ENCODE results near the gene MOB1B.
"Not testable (repeated sequence)": the region's sequence is repeated elsewhere in the genome, so short reads cannot be mapped to it uniquely, and the experiment has no call there.

Gene MOB1B

GRCh38 chr4:70969076-70969475, 66.9 kb downstream of the MOB1B start:
- DNase-seq: no peak

GRCh38 chr4:70976252-70976651, 74.1 kb downstream of the MOB1B start:
- no peak for DNase-seq

GRCh38 chr4:70979445-70980008, 77.4 kb downstream of the MOB1B start:
- no peak for DNase-seq

GRCh38 chr4:70980196-70980595, 78.0 kb downstream of the MOB1B start:
- no peak for DNase-seq

GRCh38 chr4:70984106-70984505, 81.9 kb downstream of the MOB1B start:
- no peak for DNase-seq

DNA sequence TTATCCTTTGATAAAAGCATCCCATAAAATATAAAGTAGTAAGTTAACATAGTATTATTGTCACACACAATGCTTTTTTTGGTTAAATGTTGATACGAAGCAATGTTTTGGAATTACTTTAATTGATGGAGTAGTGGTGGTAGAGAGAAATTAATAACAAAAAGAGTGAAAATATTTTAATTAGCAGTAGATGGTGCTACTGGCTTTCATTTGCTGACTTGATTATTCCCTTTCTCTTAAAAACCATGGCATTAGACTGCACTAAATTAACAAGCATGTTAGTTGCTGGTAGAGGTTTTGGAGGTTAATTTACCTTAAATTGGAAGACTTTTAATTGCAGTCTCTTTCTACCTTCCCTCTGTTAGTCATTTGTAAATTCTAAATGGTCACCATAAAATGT, 82.4 kb downstream of the MOB1B start:
- DNase-seq: no peak

DNA sequence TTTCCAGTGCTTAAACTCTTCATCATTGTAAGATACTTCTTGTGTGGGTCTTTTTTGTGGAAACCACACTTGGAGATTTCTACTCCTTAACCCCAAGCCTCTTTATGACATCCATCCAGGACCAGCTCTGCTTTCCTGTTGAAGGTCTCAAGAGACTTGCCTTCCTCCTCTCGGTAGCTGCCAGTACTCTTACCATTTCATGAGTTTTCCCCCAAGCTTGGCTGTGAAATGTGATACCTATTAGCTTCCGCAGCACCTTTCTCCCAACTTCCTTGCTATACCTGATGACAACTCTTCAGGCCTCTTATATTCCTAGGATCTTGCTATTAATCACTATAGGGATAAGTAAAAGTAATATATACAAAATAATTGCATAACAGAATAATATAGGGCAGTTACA, 89.4 kb downstream of the MOB1B start:
- no peak for DNase-seq

DNA sequence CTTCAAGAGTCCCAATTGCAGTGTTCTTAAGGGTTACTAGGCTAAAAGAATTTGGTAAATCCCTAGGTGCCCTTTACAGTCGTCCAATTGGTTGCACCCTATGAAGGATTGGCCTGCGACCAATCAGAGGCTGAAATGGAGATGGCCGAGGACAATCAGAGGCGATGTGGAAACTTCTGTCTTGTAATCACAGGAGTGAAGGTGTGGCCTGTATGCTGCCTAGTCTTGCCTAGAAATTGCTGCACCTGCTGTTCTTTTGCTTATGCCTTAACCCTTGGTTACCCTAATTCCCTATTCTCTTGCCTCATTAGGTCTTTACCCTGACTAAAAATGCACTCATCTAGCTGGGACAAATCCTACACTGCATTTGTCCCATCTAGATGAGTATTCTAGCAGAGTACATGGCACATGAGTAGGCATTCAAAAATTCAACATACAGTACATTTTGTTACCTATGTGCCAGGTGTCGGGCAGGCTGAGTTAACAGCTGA, 90.3 kb downstream of the MOB1B start:
- no peak for DNase-seq

DNA sequence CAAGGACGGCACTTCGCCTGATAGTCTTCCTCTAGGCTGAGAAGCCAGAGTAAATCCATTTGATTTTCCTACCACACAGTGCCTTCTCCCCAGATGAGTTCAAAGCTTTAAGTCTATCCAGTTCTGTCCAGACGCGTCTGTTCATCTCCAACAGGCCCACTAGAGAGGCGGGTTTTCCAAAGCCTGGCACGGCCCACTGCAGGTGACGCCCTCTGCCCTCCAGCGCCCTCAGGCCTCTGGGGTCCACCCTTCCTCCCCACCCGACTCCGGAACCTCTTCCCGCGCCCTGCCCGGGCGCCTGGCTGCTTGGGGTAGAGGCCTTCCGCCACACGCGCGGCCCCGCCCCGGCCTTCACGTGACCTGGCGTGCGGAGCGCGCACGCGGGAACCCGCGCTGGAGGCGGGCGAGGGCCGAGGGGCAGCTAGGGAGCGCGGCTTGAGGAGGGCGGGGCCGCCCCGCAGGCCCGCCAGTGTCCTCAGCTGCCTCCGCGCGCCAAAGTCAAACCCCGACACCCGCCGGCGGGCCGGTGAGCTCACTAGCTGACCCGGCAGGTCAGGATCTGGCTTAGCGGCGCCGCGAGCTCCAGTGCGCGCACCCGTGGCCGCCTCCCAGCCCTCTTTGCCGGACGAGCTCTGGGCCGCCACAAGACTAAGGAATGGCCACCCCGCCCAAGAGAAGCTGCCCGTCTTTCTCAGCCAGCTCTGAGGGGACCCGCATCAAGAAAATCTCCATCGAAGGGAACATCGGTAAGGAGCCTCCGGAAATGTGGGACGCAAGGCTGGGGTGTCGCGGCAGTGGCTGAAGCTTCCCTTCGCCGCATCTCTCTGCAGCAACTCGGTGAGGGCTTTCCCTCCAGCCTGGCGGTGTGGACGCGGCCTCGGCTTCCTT, 91.3 kb downstream of the MOB1B start, which contains the start of gene DCK:
DCK (plus strand) TSS at position 469 of the 888 bp plus-strand sequence; CDS start at position 656, 187 bp downstream.
- peak; percentile 78 for DNase-seq

GRCh38 chr4:70994069-70994366, 91.8 kb downstream of the MOB1B start:
- no peak for DNase-seq

DNA sequence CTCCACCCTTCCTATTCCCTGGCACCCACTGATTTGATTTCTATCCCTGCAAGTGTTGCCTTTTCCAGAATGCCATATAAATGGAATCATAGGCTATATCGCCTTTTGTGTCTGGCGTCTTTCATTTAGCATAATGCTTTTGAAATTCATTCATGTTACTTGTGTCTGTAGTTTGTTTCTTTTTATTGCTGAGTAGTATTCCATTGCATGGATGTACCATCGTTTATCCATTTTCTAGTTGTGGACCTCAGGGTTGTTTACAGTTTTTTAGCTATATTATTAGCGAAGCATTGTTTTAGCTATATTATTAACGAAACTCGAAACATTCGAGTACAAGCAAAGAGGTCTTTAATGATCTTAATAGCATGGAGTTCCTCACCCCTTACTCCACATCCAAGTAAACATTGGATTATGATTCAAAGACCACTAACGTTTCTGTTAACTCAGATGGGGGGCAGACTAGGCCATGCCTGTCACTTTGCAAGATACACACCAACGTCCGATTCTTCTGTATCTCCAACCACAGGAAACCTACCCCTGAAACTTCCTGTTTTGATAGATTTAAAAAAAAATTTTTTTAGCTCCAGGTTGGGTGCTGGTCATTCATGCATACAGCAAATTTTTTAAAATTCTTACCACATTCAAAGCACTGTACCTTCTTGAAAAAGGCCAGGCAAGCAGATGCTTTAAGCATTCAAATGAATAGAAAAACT, 92.4 kb downstream of the MOB1B start:
- no peak for DNase-seq

DNA sequence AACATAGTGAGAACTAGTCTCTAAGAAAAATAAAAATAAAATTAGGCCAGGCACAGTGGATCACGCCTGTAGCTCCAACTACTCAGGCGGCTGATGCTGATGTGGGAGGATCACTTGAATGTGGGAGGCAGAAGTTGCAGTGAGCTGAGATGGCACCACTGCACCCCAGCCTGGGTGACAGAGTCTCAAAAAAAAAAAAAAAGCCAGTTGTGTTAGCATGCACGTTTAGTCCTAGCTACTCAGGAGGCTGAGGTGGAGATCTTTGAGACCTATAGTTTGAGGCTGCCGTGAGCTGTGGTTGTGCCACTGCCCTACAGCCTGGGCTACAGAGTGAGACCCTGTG, 93.8 kb downstream of the MOB1B start:
- no peak for DNase-seq

- DNase-seq: no peak
Measured at GRCh38 chr4:70997036-70997435, 94.9 kb downstream of the MOB1B start.

DNA sequence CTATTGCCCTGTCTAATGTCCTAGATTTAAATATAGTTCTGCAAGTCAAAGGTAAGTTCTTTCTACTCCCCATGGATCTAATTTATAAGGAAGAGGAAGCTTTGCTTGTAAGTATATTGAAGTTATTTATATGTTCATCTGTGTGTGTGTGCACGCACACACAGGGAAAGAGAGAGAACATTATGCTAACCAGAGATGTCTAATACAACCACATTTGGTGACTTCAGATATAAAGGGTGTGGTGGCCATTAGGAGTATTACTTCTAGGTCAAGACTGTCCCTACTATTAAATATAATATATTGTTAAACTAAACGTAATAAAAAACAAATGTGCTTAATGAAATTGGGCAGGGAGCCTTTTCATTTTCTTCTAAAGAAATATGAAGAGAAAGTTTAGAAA, 95.4 kb downstream of the MOB1B start:
- DNase-seq: no peak

GRCh38 chr4:70999639-71000038, 97.5 kb downstream of the MOB1B start:
- DNase-seq: not testable (repeated sequence)

DNA sequence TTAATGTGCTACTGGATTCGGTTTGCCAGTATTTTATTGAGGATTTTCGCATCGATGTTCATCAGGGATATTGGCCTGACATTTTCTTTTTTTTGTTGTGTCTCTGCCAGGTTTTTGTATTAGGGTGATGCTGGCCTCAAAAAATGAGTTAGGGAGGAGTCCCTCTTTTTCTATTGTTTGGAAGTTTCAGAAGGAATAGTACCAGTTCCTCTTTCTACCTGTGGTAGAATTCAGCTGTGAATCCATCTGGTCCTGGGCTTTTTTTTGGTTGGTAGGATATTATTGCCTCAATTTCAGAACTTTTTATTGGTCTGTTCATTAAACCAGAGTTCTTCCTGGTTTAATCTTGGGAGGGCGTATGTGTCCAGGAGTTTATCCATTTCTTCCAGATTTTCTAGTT, 99.2 kb downstream of the MOB1B start:
- DNase-seq: not testable (repeated sequence)

- no peak for DNase-seq
Measured at GRCh38 chr4:71004281-71004851, 102.2 kb downstream of the MOB1B start.

DNA sequence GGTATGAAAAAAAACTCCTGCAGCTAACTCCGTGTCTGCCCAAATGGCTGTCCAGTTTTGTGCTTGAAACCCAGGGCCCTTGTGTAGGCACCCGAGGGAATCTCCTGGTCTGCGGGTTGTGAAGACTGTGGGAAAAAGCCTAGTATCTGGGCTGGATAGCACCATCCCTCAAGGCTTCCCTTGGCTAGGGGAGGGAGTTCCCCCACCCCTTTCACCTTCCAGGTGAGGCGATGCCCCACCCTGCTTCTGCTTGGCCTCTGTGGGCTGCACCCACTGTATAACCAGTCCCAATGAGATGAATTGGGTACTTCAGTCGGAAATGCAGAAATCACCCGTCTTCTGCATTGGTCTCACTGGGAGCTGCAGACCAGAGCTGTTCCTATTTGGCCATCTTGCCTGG, 102.9 kb downstream of the MOB1B start:
- DNase-seq: not testable (repeated sequence)

DNA sequence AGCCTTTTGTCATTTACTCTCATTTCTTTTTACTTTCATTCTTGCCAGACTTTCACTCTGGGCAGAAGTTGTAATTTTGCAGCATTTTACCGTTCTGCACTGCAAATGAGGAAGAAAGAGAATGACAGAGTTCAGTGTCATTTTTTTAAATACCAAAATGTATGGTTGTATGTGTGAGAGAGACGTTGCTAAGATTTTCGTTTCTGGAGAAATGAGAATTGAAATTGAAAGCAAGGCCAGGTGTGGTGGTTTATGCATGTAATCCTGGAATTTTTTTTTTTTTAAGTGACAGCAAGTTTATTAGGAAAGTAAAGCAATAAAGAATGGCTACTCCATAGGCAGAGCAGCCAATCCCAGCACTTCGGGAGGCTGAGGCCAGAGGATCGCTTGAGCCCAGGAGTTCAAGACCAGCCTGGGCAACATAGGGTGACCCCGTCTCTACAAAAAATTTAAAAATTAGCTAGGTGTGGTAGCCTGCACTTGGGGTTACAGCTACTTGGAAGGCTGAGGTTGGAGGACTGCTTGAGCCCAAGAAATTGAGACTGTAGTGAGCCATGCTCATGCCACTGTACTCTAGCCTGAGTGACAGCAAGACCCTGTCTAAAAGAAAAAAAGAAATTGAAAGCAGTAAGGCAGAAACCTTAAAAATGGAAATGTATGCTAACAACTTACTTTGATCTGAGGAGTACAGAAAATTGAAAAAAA, 104.2 kb downstream of the MOB1B start:
- no peak for DNase-seq

GRCh38 chr4:71008196-71008595, 106.0 kb downstream of the MOB1B start:
- DNase-seq: no peak

- no peak for DNase-seq
Measured at GRCh38 chr4:71009086-71009485, 106.9 kb downstream of the MOB1B start.

- DNase-seq: no peak
Measured at GRCh38 chr4:71009890-71010588, 107.9 kb downstream of the MOB1B start.
